Activated B cell treated with CpG ODN at 0.5 μM for 24 hours (primary cell): ENCODE data around the gene ERMAP. TPM values are rescaled to one million over a fixed set of nuclear protein-coding genes. Genes with fewer than 3 reads are reported as not detected.

Source experiments
- ATAC-seq: fragments of 200-7000 bp; cut with Tn5 transposase; one replicate; pipeline ENCODE4 v1.10.0; 2021; ENCODE audit warnings: low read depth, mild to moderate bottlenecking, moderate library complexity
- CTCF ChIA-PET: fragments of 350-600 bp; sonication (Branson Sonifier 250); formaldehyde crosslinking; loops from one replicate; lab custom pipeline; 2021; ENCODE audit warnings: antibody characterized with exemption; lab: Charles Lee
- POLR2A ChIA-PET: fragments of 350-600 bp; sonication (Branson Sonifier 250); formaldehyde crosslinking; loops from one replicate; lab custom pipeline; 2021; ENCODE audit warnings: antibody characterized with exemption; lab: Charles Lee
- DNase-seq: peaks from one replicate; pipeline ENCODE4 v3.0.0; 2022
- H3K27ac Mint-ChIP-seq: one replicate; pipeline ENCODE4 v1.8.0; 2020; ENCODE audit warnings: mixed read lengths
- H3K27me3 Mint-ChIP-seq: one replicate; pipeline ENCODE4 v1.8.0; 2021; ENCODE audit warnings: mixed read lengths
- H3K36me3 Mint-ChIP-seq: one replicate; pipeline ENCODE4 v1.8.0; 2021; ENCODE audit warnings: low read depth, mixed read lengths
- H3K4me1 Mint-ChIP-seq: one replicate; pipeline ENCODE4 v1.8.0; 2021; ENCODE audit warnings: mixed read lengths
- H3K4me3 Mint-ChIP-seq: one replicate; pipeline ENCODE4 v1.8.0; 2020; ENCODE audit warnings: mild to moderate bottlenecking, mixed read lengths
- H3K9me3 Mint-ChIP-seq: one replicate; pipeline ENCODE4 v1.8.0; 2020; ENCODE audit warnings: mixed read lengths
- CTCF ChIP-seq: fragments of 200-600 bp; IDR thresholded peaks from one replicate; pipeline ENCODE4 v1.8.0; 2022; ENCODE audit warnings: antibody characterized with exemption, mild to moderate bottlenecking
- intact Hi-C: fragments of 100-400 bp; cut with micrococcal nuclease; formaldehyde crosslinking; loops from one replicate; pipeline ENCODE4 v1.15.1; 2024
- total RNA-seq: library from RNA; stranded (reverse); gene quantifications from 2 replicates; pipeline ENCODE4 v1.2.3, GENCODE V29; 2022

ERMAP gene
- total RNA-seq, 1 donor from 2014 or later: 10.7 TPM

GRCh38 chr1:42817440-42817767, 482 bp downstream of the ERMAP start:
- Mint-ChIP-seq H3K4me1 (peaks cover 20% of the 10 kb centered on the region), H3K27me3 (no peaks in the 10 kb centered on the region), H3K4me3 (peak overlapping the region; percentile 79), H3K9me3 (no peaks in the 10 kb centered on the region), H3K36me3 (peaks cover 13% of the 10 kb centered on the region), H3K27ac (no peak overlapping the region)
- CTCF ChIA-PET: interaction anchor here (1.2 to 2.8 kb wide), 3 partner anchors 50 to 256 kb away, joined by 3 to 13 read pairs (median 3); partner anchors contain the start of genes C1orf50 and P3H1
- DNase-seq (no peak), ATAC-seq (no peak)
- POLR2A ChIA-PET: interaction anchor here (0.7 to 3.2 kb wide), 7 partner anchors 29 to 355 kb away, joined by 3 to 32 read pairs (median 3); partner anchors contain the start of genes C1orf50, CFAP57, EBNA1BP2 and P3H1
- no peak for TF ChIP-seq CTCF
- intact Hi-C loops: loop anchor here (1.0 to 5.0 kb wide), 7 partner anchors 29 to 482 kb away; partner anchors contain the start of genes C1orf50, CFAP57, EBNA1BP2 and FOXJ3

DNA sequence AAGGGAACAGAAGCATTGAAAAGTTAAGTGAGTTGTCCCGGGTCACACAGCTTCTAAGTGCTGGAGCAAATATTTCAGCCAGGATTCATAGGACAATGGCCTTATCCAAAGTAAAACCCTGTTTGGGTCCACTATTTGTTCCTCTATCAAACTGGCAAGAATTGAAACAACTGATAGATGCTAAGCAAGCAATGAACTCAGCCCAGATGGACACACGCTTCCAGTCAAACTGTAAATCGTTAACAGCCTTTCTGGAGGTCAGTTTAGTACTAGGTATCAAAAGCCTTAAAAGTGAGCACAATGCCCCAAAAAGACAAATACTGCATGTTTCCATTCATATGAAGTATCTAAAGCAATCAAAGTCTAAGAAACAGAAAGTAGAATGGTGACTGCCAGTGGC, 1.1 kb downstream of the ERMAP start:
- peak overlapping the region; percentile 79 for H3K4me3 Mint-ChIP-seq
- no peaks in the 10 kb centered on the region for H3K9me3 Mint-ChIP-seq
- ATAC-seq: no peak
- intact Hi-C loops: loop anchor here (1.0 to 5.0 kb wide), 7 partner anchors 28 to 483 kb away; partner anchors contain the start of genes C1orf50, CFAP57, EBNA1BP2 and FOXJ3
- peaks cover 20% of the 10 kb centered on the region for H3K4me1 Mint-ChIP-seq
- H3K36me3 Mint-ChIP-seq: peaks cover 13% of the 10 kb centered on the region
- no peaks in the 10 kb centered on the region for H3K27me3 Mint-ChIP-seq
- H3K27ac Mint-ChIP-seq: no peak overlapping the region
- TF ChIP-seq CTCF: no peak
- POLR2A ChIA-PET: interaction anchor here (0.7 to 3.2 kb wide), 7 partner anchors 28 to 354 kb away, joined by 3 to 32 read pairs (median 3); partner anchors contain the start of genes C1orf50, CFAP57, EBNA1BP2 and P3H1
- no peak for DNase-seq
- CTCF ChIA-PET: interaction anchor here (1.3 to 2.8 kb wide), 2 partner anchors 105 to 256 kb away, joined by 3 to 13 read pairs; no protein-coding TSS in a partner anchor

GRCh38 chr1:42820813-42821212, 3.9 kb downstream of the ERMAP start:
- H3K4me1 Mint-ChIP-seq: peaks cover 16% of the 10 kb centered on the region
- ChIA-PET POLR2A (interaction anchor here (0.7 to 1.5 kb wide), 2 partner anchors 54 to 514 kb away, joined by 8 to 10 read pairs; partner anchors contain the start of genes C1orf50 and P3H1), CTCF (interaction anchor here (2.4 kb wide), 1 partner anchor 252 kb away, joined by 6 read pairs; no protein-coding TSS in a partner anchor)
- intact Hi-C loops: no loop called here
- no peak for ATAC-seq
- no peak for DNase-seq
- no peak for TF ChIP-seq CTCF
- peaks cover 8% of the 10 kb centered on the region for H3K36me3 Mint-ChIP-seq
- H3K9me3 Mint-ChIP-seq: no peaks in the 10 kb centered on the region
- H3K27me3 Mint-ChIP-seq: no peaks in the 10 kb centered on the region
- no peak overlapping the region for H3K4me3 Mint-ChIP-seq
- H3K27ac Mint-ChIP-seq: no peak overlapping the region

DNA sequence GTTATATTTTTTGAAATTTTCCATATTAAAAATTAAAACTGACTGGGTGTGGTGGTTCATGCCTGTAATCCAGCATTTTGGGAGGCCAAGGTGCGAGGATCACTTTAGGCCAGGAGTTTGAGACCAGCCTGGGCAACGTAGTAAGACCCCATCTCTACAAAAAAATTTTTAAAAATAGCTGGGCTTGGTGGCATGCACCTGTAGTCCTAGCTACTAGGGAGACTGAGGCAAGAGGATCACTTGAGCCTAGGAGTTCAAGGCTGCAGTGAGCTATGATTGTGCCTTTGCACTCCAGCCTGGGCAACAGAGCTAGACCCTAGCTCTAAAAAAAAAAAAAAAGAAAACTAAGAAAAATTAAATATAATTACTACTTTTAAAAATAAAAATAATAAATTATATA, 4.8 kb downstream of the ERMAP start:
- no peak for ATAC-seq
- Mint-ChIP-seq H3K4me3 (no peak overlapping the region), H3K9me3 (no peaks in the 10 kb centered on the region), H3K4me1 (peaks cover 8% of the 10 kb centered on the region), H3K36me3 (peaks cover 3% of the 10 kb centered on the region), H3K27me3 (no peaks in the 10 kb centered on the region), H3K27ac (no peak overlapping the region)
- intact Hi-C loops: no loop called here
- CTCF ChIA-PET: interaction anchor here (2.4 kb wide), 1 partner anchor 251 kb away, joined by 6 read pairs; no protein-coding TSS in a partner anchor
- no peak for DNase-seq
- POLR2A ChIA-PET: interaction anchor here (0.6 to 0.9 kb wide), 4 partner anchors 22 to 358 kb away, joined by 3 to 7 read pairs (median 4); partner anchors contain the start of gene YBX1
- no peak for TF ChIP-seq CTCF

DNA sequence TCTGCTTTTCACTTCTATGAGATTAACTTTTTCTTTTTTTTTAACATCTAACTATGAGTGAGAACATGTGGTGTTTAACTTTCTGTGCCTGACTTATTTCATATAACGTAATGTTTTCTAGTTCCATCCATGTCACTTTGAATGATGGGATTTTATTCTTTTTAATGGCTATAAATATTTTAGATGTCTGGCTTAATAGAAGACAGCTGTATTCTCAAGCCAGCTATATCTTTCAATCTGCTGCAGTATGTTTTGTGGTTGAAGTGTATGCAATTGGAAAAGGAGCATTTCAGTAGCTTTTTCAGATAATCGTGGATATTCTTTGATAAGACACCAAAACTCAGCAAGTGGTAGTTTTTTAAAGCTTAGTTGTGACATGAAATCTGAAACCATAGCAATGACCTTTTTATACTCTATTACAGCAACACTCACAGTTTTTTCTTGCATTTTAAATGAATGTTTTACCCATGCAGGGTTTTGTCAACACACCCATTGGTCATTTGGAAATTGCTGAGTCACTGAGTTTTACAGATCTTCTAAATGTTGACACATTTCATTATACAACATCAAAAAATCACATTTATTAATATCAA, 6.0 kb downstream of the ERMAP start:
- H3K27ac Mint-ChIP-seq: no peak overlapping the region
- ChIA-PET CTCF (no interaction called here), POLR2A (interaction anchor here (0.7 kb wide), 1 partner anchor 349 kb away, joined by 3 read pairs; the partner anchor contains the start of genes CFAP57 and EBNA1BP2)

More for the DNA sequence above, 6.0 kb downstream of the ERMAP start:
- Mint-ChIP-seq H3K4me1 (peaks cover under 1% of the 10 kb centered on the region), H3K9me3 (no peaks in the 10 kb centered on the region), H3K4me3 (no peak overlapping the region), H3K36me3 (peaks cover 3% of the 10 kb centered on the region), H3K27me3 (no peaks in the 10 kb centered on the region)
- DNase-seq (no peak), ATAC-seq (no peak)
- TF ChIP-seq CTCF: no peak
- intact Hi-C loops: no loop called here
